Prostate gland (tissue), 2 donors: Measurements from ENCODE around the gene NUBP2.

Experiments used
- CTCF ChIP-seq, 4 experiments: fragments of 200-600 bp in 2 of 4; fragments of 450-650 bp in 2 of 4; sonication (generic) in 2 of 4; IDR thresholded peaks; 1 replicate in 3 of 4; 2 replicates in 1 of 4; pipeline ENCODE4 v1.5.1; 2016 to 2019; ENCODE audit warnings: antibody characterized with exemption in 4 of 4, mild to moderate bottlenecking in 2 of 4, moderate library complexity in 2 of 4
- POLR2AphosphoS5 ChIP-seq: sonication (generic); formaldehyde crosslinking; IDR thresholded peaks from one replicate; pipeline ENCODE4 v1.6.1; 2017; ENCODE audit warnings: antibody characterized with exemption

DNA sequence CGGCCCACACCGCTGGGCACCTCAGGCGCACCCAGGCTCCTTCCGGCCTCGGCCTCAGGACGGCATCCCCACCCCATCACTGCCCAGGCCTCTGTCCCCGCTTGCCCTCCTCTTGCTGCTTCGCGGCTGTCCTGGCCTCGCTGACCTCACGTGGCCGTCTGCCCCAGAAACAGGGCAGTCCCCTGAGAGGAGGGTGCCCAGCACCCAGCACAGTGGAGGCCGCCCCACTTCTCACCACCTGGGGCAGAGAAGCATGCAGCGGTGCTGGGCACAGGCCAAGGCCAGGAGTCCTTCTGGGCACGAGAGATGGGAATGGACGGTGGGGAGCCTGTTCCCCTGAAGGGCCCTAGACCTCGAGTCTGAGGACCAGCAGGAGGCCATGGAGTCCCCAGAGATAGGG is 35.0 kb downstream of the NUBP2 start:
- TF ChIP-seq CTCF (IDR thresholded peaks at IDR 0.05) (no peak), POLR2AphosphoS5 (no peak)
